Measurements from ENCODE around the gene DPCD. TPM values are rescaled to one million over a fixed set of nuclear protein-coding genes. Genes with fewer than 3 reads are reported as not detected.
A peak's percentile ranks its signal among the peaks of the same experiment; 100 is the strongest.

Gene DPCD
- total and polyA plus RNA-seq, 10 of the 15 experiments (the other 5 are each of a cell fraction or from before 2014, with no cell fraction given): 9.7 to 50.9 (median 26.3) TPM

DNA sequence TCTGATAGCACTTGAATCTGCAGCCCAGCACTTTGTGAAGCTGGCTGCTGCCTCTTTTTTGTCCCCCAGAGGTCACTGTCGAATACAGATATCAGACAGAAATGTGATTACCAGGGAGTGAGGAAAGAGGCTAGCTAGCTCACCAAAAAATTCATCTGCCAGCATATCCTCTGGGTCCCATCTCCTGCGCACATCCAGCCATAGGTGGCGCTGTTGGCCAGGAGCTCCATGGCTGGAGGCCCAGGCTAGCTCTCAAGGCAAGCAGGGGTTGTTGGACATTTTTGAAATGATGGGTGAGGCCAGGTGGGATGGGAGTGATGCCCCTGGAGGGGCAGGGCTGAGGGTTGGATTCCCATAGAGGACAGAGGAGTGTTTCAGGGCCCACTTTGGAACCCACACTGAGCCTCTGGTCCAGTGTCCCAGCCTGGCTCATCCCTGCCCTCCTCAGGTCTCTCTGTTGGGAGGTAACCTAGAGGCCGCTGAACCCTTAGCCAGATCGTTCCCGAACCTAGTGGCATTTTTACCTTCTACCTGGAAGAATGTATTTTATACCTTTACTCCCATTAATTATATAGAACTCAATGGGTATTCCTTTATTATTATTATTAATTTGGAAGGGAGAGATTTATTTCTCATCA, 14.8 kb downstream of the DPCD start (continued):
- TF ChIP-seq, protein P1, sequence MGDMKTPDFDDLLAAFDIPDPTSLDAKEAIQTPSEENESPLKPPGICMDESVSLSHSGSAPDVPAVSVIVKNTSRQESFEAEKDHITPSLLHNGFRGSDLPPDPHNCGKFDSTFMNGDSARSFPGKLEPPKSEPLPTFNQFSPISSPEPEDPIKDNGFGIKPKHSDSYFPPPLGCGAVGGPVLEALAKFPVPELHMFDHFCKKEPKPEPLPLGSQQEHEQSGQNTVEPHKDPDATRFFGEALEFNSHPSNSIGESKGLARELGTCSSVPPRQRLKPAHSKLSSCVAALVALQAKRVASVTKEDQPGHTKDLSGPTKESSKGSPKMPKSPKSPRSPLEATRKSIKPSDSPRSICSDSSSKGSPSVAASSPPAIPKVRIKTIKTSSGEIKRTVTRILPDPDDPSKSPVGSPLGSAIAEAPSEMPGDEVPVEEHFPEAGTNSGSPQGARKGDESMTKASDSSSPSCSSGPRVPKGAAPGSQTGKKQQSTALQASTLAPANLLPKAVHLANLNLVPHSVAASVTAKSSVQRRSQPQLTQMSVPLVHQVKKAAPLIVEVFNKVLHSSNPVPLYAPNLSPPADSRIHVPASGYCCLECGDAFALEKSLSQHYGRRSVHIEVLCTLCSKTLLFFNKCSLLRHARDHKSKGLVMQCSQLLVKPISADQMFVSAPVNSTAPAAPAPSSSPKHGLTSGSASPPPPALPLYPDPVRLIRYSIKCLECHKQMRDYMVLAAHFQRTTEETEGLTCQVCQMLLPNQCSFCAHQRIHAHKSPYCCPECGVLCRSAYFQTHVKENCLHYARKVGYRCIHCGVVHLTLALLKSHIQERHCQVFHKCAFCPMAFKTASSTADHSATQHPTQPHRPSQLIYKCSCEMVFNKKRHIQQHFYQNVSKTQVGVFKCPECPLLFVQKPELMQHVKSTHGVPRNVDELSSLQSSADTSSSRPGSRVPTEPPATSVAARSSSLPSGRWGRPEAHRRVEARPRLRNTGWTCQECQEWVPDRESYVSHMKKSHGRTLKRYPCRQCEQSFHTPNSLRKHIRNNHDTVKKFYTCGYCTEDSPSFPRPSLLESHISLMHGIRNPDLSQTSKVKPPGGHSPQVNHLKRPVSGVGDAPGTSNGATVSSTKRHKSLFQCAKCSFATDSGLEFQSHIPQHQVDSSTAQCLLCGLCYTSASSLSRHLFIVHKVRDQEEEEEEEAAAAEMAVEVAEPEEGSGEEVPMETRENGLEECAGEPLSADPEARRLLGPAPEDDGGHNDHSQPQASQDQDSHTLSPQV (IDR thresholded peaks at IDR 0.05): no peak
- TF ChIP-seq SMC3 (IDR thresholded peaks at IDR 0.05; ENCODE audit: borderline replicate concordance, low read length) (peak; percentile 83), MXI1 (IDR thresholded peaks at IDR 0.05; ENCODE audit: low read depth, low read length) (0 out of 2 replicates have a peak, but pooled peaks have one; percentile 33), TCF3 (IDR thresholded peaks at IDR 0.05; ENCODE audit: borderline replicate concordance, insufficient read depth, low read depth, low read length) (no peak)
- TF ChIP-seq, protein P2, sequence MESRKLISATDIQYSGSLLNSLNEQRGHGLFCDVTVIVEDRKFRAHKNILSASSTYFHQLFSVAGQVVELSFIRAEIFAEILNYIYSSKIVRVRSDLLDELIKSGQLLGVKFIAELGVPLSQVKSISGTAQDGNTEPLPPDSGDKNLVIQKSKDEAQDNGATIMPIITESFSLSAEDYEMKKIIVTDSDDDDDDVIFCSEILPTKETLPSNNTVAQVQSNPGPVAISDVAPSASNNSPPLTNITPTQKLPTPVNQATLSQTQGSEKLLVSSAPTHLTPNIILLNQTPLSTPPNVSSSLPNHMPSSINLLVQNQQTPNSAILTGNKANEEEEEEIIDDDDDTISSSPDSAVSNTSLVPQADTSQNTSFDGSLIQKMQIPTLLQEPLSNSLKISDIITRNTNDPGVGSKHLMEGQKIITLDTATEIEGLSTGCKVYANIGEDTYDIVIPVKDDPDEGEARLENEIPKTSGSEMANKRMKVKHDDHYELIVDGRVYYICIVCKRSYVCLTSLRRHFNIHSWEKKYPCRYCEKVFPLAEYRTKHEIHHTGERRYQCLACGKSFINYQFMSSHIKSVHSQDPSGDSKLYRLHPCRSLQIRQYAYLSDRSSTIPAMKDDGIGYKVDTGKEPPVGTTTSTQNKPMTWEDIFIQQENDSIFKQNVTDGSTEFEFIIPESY (IDR thresholded peaks at IDR 0.05): no peak

All from GM12878 (cell line).